Measurements from ENCODE around the gene PCDHA8.
"Not testable (repeated sequence)": the region's sequence is repeated elsewhere in the genome, so short reads cannot be mapped to it uniquely, and the experiment has no call there.

Gene PCDHA8

GRCh38 chr5:140869555-140869886 lies 28.5 kb downstream of the PCDHA8 start:
- TF ChIP-seq, protein P1, sequence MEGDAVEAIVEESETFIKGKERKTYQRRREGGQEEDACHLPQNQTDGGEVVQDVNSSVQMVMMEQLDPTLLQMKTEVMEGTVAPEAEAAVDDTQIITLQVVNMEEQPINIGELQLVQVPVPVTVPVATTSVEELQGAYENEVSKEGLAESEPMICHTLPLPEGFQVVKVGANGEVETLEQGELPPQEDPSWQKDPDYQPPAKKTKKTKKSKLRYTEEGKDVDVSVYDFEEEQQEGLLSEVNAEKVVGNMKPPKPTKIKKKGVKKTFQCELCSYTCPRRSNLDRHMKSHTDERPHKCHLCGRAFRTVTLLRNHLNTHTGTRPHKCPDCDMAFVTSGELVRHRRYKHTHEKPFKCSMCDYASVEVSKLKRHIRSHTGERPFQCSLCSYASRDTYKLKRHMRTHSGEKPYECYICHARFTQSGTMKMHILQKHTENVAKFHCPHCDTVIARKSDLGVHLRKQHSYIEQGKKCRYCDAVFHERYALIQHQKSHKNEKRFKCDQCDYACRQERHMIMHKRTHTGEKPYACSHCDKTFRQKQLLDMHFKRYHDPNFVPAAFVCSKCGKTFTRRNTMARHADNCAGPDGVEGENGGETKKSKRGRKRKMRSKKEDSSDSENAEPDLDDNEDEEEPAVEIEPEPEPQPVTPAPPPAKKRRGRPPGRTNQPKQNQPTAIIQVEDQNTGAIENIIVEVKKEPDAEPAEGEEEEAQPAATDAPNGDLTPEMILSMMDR (IDR thresholded peaks at IDR 0.05; ENCODE audit: borderline replicate concordance, control extremely low read depth, extremely low read depth, insufficient read depth, missing control alignments), result no peak
- in situ Hi-C loops (cut with MboI; ENCODE audit: low sequenced_read_pairs, unreplicated experiment), result no loop called here
- no peak for DNase-seq (ENCODE audit: low spot score)

DNA sequence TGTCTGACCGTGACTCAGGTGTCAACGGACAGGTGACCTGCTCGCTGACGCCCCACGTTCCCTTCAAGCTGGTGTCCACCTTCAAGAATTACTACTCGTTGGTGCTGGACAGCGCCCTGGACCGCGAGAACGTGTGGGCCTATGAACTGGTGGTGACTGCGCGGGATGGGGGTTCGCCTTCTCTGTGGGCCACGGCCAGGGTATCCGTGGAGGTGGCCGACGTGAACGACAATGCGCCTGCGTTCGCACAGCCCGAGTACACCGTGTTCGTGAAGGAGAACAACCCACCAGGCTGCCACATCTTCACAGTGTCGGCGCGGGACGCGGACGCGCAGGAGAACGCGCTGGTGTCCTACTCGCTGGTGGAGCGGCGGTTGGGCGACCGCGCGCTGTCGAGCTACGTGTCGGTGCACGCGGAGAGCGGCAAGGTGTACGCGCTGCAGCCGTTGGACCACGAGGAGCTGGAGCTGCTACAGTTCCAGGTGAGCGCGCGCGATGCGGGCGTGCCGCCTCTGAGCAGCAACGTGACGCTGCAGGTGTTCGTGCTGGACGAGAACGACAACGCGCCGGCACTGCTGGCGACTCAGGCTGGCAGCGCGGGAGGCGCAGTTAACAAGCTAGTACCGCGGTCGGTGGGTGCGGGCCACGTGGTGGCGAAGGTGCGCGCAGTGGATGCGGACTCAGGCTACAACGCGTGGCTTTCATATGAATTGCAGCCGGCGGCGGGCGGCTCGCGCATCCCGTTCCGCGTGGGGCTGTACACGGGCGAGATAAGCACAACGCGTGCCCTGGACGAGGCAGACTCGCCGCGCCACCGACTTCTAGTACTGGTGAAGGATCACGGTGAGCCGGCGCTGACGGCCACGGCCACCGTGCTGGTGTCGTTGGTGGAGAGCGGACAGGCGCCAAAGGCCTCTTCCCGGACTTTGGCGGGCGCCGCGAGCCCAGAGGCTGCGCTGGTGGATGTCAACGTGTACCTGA lies 29.5 kb downstream of the PCDHA8 start:
- TF ChIP-seq, protein P1 (IDR thresholded peaks at IDR 0.05; ENCODE audit: borderline replicate concordance, control extremely low read depth, extremely low read depth, insufficient read depth, missing control alignments), result no peak
- in situ Hi-C loops (cut with MboI; ENCODE audit: low sequenced_read_pairs, unreplicated experiment), result no loop called here
- DNase-seq (ENCODE audit: low spot score), result no peak

GRCh38 chr5:140875085-140876065 lies 34.4 kb downstream of the PCDHA8 start, which contains the start of gene PCDHA12:
Gene PCDHA12, plus strand, starts transcription at chr5:140875308. Its CDS starts 165 bp downstream, at chr5:140875473.
- DNase-seq (ENCODE audit: low spot score), result no peak
- in situ Hi-C loops (cut with MboI; ENCODE audit: low sequenced_read_pairs, unreplicated experiment), result no loop called here
- TF ChIP-seq, protein P1 (IDR thresholded peaks at IDR 0.05; ENCODE audit: borderline replicate concordance, control extremely low read depth, extremely low read depth, insufficient read depth, missing control alignments), result no peak

DNA sequence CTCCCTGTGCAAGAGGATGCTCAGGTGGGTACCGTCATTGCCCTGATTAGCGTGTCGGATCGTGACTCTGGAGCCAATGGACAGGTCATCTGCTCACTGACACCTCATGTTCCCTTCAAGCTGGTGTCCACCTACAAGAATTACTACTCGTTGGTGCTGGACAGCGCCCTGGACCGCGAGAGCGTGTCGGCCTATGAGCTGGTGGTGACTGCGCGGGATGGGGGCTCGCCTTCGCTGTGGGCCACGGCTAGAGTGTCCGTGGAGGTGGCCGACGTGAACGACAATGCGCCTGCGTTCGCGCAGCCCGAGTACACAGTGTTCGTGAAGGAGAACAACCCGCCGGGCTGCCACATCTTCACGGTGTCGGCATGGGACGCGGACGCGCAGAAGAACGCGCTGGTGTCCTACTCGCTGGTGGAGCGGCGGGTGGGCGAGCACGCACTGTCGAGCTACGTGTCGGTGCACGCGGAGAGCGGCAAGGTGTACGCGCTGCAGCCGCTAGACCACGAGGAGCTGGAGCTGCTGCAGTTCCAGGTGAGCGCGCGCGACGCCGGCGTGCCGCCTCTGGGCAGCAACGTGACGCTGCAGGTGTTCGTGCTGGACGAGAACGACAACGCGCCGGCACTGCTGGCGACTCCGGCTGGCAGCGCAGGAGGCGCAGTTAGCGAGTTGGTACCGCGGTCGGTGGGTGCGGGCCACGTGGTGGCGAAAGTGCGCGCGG lies 35.7 kb downstream of the PCDHA8 start:
- in situ Hi-C loops (cut with MboI; ENCODE audit: low sequenced_read_pairs, unreplicated experiment); DNase-seq (ENCODE audit: low spot score): not testable (repeated sequence)

- TF ChIP-seq, protein P1 (IDR thresholded peaks at IDR 0.05; ENCODE audit: borderline replicate concordance, control extremely low read depth, extremely low read depth, insufficient read depth, missing control alignments), result no peak
- DNase-seq (ENCODE audit: low spot score), result no peak
- in situ Hi-C loops (cut with MboI; ENCODE audit: low sequenced_read_pairs, unreplicated experiment), result no loop called here
Observed at GRCh38 chr5:140877262-140877581, 36.2 kb downstream of the PCDHA8 start.

DNA sequence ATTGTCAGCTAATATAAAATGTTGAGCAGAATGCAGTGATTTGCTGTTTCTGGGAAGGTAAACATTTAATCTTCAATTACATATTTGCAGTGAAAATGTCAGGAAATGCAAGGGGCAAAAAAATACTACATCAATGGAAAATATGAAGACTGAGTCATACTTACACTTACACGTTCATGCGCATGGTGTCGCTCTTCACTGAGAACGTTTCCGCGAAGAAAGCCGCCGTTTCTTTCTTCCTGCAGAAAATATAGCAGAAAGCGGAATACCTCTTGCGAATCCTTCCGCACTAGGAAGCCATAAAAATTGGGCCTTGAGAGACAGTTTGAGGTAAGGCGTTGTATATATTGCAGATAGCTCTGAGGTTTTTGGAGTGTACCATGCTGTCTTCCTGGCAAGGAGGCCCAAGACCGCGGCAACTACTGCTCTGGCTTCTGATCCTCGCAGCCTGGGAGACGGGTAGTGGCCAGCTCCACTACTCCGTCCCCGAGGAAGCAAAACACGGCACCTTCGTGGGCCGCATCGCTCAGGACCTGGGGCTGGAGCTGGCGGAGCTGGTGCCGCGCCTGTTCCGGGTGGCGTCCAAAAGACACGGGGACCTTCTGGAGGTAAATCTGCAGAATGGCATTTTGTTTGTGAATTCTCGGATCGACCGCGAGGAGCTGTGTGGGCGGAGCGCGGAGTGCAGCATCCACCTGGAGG lies 41.1 kb downstream of the PCDHA8 start, which contains the start of gene PCDHA13:
Gene PCDHA13, plus strand, starts transcription at position 236 of the 702 bp plus-strand sequence. Its CDS starts 145 bp downstream, at position 381.
- TF ChIP-seq, protein P1 (IDR thresholded peaks at IDR 0.05; ENCODE audit: borderline replicate concordance, control extremely low read depth, extremely low read depth, insufficient read depth, missing control alignments), result no peak

More for the DNA sequence above, 41.1 kb downstream of the PCDHA8 start, which contains the start of gene PCDHA13:
- DNase-seq (ENCODE audit: low spot score), result no peak
- in situ Hi-C loops (cut with MboI; ENCODE audit: low sequenced_read_pairs, unreplicated experiment), result no loop called here

Measured in GM13976 (cell line).